ENCODE measurements around the gene ZSWIM9. TPM values are rescaled to one million over a fixed set of nuclear protein-coding genes. Genes with fewer than 3 reads are reported as not detected.

Gene ZSWIM9
- total and polyA plus RNA-seq, 10 donors, result 1.3 to 9.3 (median 3.6) TPM

Other genes starting within 250 kb of the ZSWIM9 start
- gene BSPH1, start 178.5 kb upstream of the ZSWIM9 start, total RNA-seq, result not detected
- gene BSPH1, start 178.5 kb upstream of the ZSWIM9 start, polyA plus RNA-seq, result not detected
- not detected for gene ELSPBP1, start 176.0 kb upstream of the ZSWIM9 start, total RNA-seq
- not detected for gene ELSPBP1, start 176.0 kb upstream of the ZSWIM9 start, polyA plus RNA-seq
- 1 to 10 TPM in 1 of 7 donors, under 1 TPM in 4, not detected in 2; 0.28 to 1.3 (median 0.79) TPM for gene CABP5, start 126.6 kb upstream of the ZSWIM9 start, total RNA-seq
- under 1 TPM in 2 of 3 donors, not detected in 1; 0.10 to 0.24 TPM for gene CABP5, start 126.6 kb upstream of the ZSWIM9 start, polyA plus RNA-seq
- gene PLA2G4C, start 59.9 kb upstream of the ZSWIM9 start, total RNA-seq, result 10 to 100 TPM; 17.0 to 62.5 (median 27.7) TPM
- gene PLA2G4C, start 59.9 kb upstream of the ZSWIM9 start, polyA plus RNA-seq, result 10 to 100 TPM; 20.4 to 55.0 (median 51.5) TPM
- 10 to 100 TPM; 26.5 to 44.7 (median 33.5) TPM for gene LIG1, start 336 bp upstream of the ZSWIM9 start, total RNA-seq
- gene LIG1, start 336 bp upstream of the ZSWIM9 start, polyA plus RNA-seq, result 10 to 100 TPM; 44.1 to 68.4 (median 49.1) TPM
- 100 to 1,000 TPM; 147 to 238 (median 178) TPM for gene CARD8, start 85.2 kb downstream of the ZSWIM9 start, total RNA-seq
- gene CARD8, start 85.2 kb downstream of the ZSWIM9 start, polyA plus RNA-seq, result 10 to 100 TPM; 61.8 to 83.8 (median 71.2) TPM
- 1 to 10 TPM in 5 of 7 donors, under 1 TPM in 2; 0.54 to 2.3 (median 1.1) TPM for gene ZNF114, start 99.4 kb downstream of the ZSWIM9 start, total RNA-seq
- gene ZNF114, start 99.4 kb downstream of the ZSWIM9 start, polyA plus RNA-seq, result under 1 TPM; 0.28 to 0.90 (median 0.36) TPM
- 10 to 100 TPM; 33.2 to 95.8 (median 73.2) TPM for gene EMP3, start 154.9 kb downstream of the ZSWIM9 start, total RNA-seq
- gene EMP3, start 154.9 kb downstream of the ZSWIM9 start, polyA plus RNA-seq, result 100 to 1,000 TPM in 2 of 3 donors, 10 to 100 TPM in 1; 89.5 to 149 (median 122) TPM
- gene TMEM143, start 193.3 kb downstream of the ZSWIM9 start, total RNA-seq, result 10 to 100 TPM in 4 of 7 donors, 1 to 10 TPM in 3; 8.7 to 14.8 (median 12.5) TPM
- gene TMEM143, start 193.3 kb downstream of the ZSWIM9 start, polyA plus RNA-seq, result 1 to 10 TPM; 5.8 to 7.7 (median 7.0) TPM
- not detected for gene SYNGR4, start 193.7 kb downstream of the ZSWIM9 start, total RNA-seq
- under 1 TPM in 1 of 3 donors, not detected in 2; 0.09 TPM for gene SYNGR4, start 193.7 kb downstream of the ZSWIM9 start, polyA plus RNA-seq
- 10 to 100 TPM; 61.7 to 95.9 (median 76.2) TPM for gene KDELR1, start 220.9 kb downstream of the ZSWIM9 start, total RNA-seq
- gene KDELR1, start 220.9 kb downstream of the ZSWIM9 start, polyA plus RNA-seq, result 10 to 100 TPM; 36.2 to 55.9 (median 45.0) TPM
- gene GRIN2D, start 223.0 kb downstream of the ZSWIM9 start, total RNA-seq, result 1 to 10 TPM in 1 of 7 donors, under 1 TPM in 6; 0.28 to 1.2 (median 0.77) TPM
- under 1 TPM; 0.07 to 0.10 (median 0.09) TPM for gene GRIN2D, start 223.0 kb downstream of the ZSWIM9 start, polyA plus RNA-seq